ENCODE data around the gene TRIM24. TPM values are rescaled to one million over a fixed set of nuclear protein-coding genes. Genes with fewer than 3 reads are reported as not detected.

The TRIM24 gene
- total and polyA plus RNA-seq, 8 donors: 22.4 to 81.2 (median 69.9) TPM

DNA sequence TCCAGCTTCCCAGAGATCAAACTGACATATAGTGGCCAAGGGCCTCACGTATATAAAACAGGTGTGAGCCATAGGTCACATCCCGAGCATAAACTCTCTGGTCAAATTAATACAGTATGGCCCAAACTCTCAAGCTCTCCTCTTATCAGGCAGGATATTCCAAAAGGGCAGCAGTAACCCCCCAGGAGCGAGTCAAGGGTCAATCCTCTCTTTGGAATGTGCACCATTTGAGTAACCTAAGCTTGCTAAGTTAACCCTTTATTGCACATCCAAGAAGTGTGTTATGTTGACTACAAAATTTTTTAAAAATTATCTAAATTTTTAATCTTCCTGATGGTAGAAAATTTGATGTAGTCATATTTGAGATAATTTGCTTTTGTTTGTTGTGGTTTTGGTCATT lies 4.5 kb upstream of the TRIM24 start:
- intact Hi-C loops (cut with DNase I): no loop called here
- no peak for DNase-seq
- TF ChIP-seq, protein P1, sequence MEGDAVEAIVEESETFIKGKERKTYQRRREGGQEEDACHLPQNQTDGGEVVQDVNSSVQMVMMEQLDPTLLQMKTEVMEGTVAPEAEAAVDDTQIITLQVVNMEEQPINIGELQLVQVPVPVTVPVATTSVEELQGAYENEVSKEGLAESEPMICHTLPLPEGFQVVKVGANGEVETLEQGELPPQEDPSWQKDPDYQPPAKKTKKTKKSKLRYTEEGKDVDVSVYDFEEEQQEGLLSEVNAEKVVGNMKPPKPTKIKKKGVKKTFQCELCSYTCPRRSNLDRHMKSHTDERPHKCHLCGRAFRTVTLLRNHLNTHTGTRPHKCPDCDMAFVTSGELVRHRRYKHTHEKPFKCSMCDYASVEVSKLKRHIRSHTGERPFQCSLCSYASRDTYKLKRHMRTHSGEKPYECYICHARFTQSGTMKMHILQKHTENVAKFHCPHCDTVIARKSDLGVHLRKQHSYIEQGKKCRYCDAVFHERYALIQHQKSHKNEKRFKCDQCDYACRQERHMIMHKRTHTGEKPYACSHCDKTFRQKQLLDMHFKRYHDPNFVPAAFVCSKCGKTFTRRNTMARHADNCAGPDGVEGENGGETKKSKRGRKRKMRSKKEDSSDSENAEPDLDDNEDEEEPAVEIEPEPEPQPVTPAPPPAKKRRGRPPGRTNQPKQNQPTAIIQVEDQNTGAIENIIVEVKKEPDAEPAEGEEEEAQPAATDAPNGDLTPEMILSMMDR (IDR thresholded peaks at IDR 0.05): no peak

DNA sequence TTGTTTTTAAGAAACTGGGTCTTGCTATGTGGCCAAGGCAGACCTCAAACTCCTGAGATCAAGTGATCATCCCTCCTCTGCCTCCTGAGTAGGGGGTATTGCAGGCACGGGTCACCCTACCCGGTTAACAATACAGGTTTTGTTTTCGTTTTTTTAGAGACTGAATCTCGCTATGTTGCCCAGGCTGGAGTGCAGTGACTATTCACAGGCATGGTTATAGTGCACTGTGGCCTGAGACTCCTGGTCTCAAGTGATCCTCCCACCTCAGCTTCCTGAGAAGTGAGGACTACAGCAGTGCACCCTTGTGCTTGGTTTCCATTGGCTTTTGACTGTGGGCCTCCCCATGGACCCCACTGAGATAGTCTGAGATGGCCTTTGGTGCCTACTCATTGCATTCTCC lies 3.8 kb upstream of the TRIM24 start:
- no peak overlapping the region for H3K27ac ChIP-seq
- TF ChIP-seq, protein P1 (IDR thresholded peaks at IDR 0.05): no peak
- H3K4me3 ChIP-seq: no peak overlapping the region
- H3K36me3 ChIP-seq: no peaks in the 10 kb centered on the region
- H3K9me3 ChIP-seq: no peaks in the 10 kb centered on the region
- DNase-seq (no peak), ATAC-seq (no peak)
- H3K4me1 ChIP-seq: no peaks in the 10 kb centered on the region
- intact Hi-C loops (cut with DNase I): no loop called here
- no peaks in the 10 kb centered on the region for H3K27me3 ChIP-seq

More for the DNA sequence above, 4.5 kb upstream of the TRIM24 start:
- Histone ChIP-seq H3K27me3 (no peaks in the 10 kb centered on the region), H3K9me3 (no peaks in the 10 kb centered on the region), H3K4me3 (no peak overlapping the region), H3K4me1 (no peaks in the 10 kb centered on the region), H3K27ac (no peak overlapping the region), H3K36me3 (no peaks in the 10 kb centered on the region)
- no peak for ATAC-seq

DNA sequence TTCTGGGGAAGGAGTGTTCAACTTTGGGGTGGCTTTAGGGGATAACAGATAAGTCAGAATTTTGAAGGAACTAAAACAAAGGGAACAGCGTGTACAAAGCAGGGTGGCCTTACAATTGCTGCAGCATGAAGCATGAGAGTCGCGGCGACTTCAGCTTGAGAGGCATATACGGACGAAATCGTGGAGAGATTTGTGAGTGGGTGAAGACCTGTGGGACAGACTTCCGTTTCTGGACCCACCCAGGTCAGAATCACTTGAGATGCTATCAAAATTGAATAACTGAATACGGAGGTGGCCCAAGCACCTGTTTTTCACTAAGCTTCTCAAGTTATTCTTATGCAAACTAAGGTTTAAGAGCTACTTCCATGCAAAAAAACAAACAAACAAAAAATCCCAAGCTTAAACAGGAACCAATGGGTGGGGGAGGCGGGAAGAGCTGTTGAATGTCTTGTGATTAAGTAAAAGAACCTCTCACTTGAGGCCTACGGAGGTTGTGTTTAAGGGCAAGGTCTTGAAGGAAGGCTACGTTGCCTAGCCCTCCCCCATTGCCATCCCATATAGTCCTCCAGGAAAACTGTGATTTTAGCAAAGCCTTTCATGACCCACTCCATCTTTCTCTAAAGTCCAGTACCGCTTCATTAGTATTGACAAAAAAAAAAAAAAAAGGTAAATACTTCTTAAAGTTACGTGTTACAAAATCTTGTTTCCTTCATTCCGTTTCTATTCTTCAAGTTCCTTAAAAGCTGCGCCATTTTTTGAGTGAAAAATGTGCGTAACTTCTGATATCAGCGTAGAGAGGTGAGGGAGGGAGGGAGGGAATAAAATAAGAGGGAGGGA lies 1.3 kb upstream of the TRIM24 start:
- Histone ChIP-seq H3K27me3 (no peaks in the 10 kb centered on the region), H3K4me3 (peak overlapping the region in 1 of 2 donors; percentile 89), H3K9me3 (no peaks in the 10 kb centered on the region), H3K4me1 (peaks cover 0 to 18% of the 10 kb centered on the region in 2 donors), H3K27ac (no peak overlapping the region), H3K36me3 (no peaks in the 10 kb centered on the region)
- DNase-seq: no peak
- no peak for ATAC-seq
- intact Hi-C loops (cut with DNase I): no loop called here
- TF ChIP-seq, protein P1 (IDR thresholded peaks at IDR 0.05): no peak

DNA sequence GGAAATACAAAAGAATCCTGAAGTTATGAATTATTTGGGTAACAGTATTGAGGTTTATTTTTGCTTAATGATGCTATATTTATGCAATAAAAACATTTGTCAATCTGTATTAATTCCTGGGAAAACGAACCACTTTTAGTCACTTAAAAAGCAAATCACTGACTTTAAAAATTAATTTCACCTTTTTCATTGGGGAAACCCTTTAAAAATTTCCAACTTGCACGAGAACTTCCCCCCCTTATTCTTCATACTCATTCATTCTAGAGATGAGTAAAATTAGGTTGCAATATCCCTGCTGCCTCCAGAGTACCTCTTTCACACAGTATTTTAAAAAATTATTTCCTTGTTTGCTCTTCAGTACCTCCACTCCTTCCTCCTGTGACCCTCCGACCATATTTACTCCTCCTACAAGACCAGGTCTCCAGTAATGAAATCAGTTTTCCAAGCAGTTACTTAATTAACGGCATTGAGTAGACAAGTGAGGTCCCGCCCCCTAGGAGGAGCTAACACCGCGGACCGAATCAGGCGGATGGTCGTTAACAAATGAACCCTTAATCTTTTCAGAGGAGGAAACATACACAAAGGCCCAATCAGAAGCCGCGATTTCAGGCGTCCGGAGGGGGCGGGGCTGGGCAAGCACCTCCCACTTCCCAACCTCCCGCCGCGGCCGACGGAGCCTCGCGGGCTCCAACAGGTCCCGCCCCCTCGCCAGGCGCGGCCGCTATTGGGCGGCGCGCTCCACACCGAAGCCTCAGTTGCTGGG lies 465 bp upstream of the TRIM24 start:
- Histone ChIP-seq H3K9me3 (no peaks in the 10 kb centered on the region), H3K4me1 (peaks cover 0 to 19% of the 10 kb centered on the region in 2 donors), H3K4me3 (peak overlapping the region; percentile 29 to 89), H3K27ac (peak overlapping the region; percentile 52 to 98), H3K36me3 (no peaks in the 10 kb centered on the region), H3K27me3 (no peaks in the 10 kb centered on the region)
- DNase-seq: peak in 3 of 4 donors; percentile 96 to 99 (median 98)
- intact Hi-C loops (cut with DNase I): no loop called here
- TF ChIP-seq, protein P1 (IDR thresholded peaks at IDR 0.05): peak in 1 of 2 donors; percentile 21
- peak; percentile 95 for ATAC-seq

Measured in left lung (tissue), 10 donors.